K562 (cell line): Measurements from ENCODE around the gene ARHGAP23. TPM values are rescaled to one million over a fixed set of nuclear protein-coding genes. Genes with fewer than 3 reads are reported as not detected.

ENCODE experiments used
- ATAC-seq: fragments of 200-7000 bp; cut with Tn5 transposase; 3 replicates; pipeline ENCODE4 v1.9.1; 2020; ENCODE audit warnings: moderate library complexity
- BruUV-seq: library from RNA; stranded (reverse); fragments of 400-500 nt; replicated peaks from 2 replicates; lab custom pipeline; 2021; lab: Mats Ljungman, UMichigan
- CTCF ChIA-PET: fragments of 300-600 bp; formaldehyde crosslinking; extraction: SDS; loops from one replicate; lab custom pipeline; 2021; ENCODE audit warnings: low intra/inter-chr PET ratio; lab: Yijun Ruan, JAX
- POLR2A ChIA-PET: fragments of 300-600, 350-650 bp; sonication (Branson Sonifier 250); formaldehyde crosslinking; extraction: SDS; loops from one replicate; lab custom pipeline; 2021; ENCODE audit warnings: antibody characterized with exemption, inconsistent platforms; lab: Yijun Ruan, JAX
- DNase-seq, 4 experiments: peaks; one replicate each; pipeline versions ENCODE4 v3.0.0 to v3.0.0-alpha.2; 2011 to 2018; ENCODE audit warnings: low spot score in 3 of 4, mixed read lengths in 3 of 4; ENCODE audit errors: extremely low read depth in 1 of 4
- FAIRE-seq: peaks from 2 replicates; lab custom pipeline; 2011; peaks lifted over from hg19 to GRCh38; lab: Jason Lieb, UNC
- H2AFZ ChIP-seq: 2 replicates; pipeline ENCODE4 v1.6.0; 2011; ENCODE audit warnings: low read depth, low read length, control low read depth, inconsistent platforms
- H3K27ac ChIP-seq: fragments of 200-600 bp; 3 replicates; pipeline ENCODE4 v1.8.0; 2011; ENCODE audit warnings: low read depth, mild to moderate bottlenecking, control low read depth, inconsistent platforms, low read length, moderate library complexity, mixed read lengths; ENCODE audit errors: extremely low read depth
- H3K27me3 ChIP-seq, 2 experiments: fragments of 300-600 bp in 1 of 2; 2 replicates in 1 of 2; 3 replicates in 1 of 2; pipeline versions ENCODE4 v1.6.0 to v1.8.0; 2011; ENCODE audit warnings: inconsistent platforms in 2 of 2, low read length in 2 of 2, mild to moderate bottlenecking in 1 of 2, mixed read lengths in 1 of 2, moderate library complexity in 1 of 2; ENCODE audit not compliant: control insufficient read depth in 2 of 2, insufficient read depth in 2 of 2
- H3K36me3 ChIP-seq: fragments of 300-600 bp; 3 replicates; pipeline ENCODE4 v1.8.0; 2011; ENCODE audit warnings: mild to moderate bottlenecking, low read length, inconsistent platforms; ENCODE audit not compliant: control insufficient read depth, insufficient read depth
- H3K4me1 ChIP-seq, 2 experiments: fragments of 200-600 bp in 1 of 2; replicated peaks in 1 of 2; 2 replicates in 1 of 2; 3 replicates in 1 of 2; pipeline versions ENCODE4 v1.5.1 to v1.8.0; 2011; ENCODE audit warnings: inconsistent platforms in 2 of 2, low read length in 2 of 2, mild to moderate bottlenecking in 1 of 2, mixed read lengths in 1 of 2, moderate library complexity in 1 of 2; ENCODE audit not compliant: control insufficient read depth in 2 of 2, insufficient read depth in 2 of 2
- H3K4me2 ChIP-seq: 2 replicates; pipeline ENCODE4 v1.6.1; 2011; ENCODE audit warnings: low read length, control low read depth, inconsistent platforms, mixed read lengths; ENCODE audit not compliant: insufficient read depth
- H3K4me3 ChIP-seq: fragments of 200-600 bp; sonication (generic), shearing (Covaris generic); 2 replicates; pipeline ENCODE4 v1.5.1; 2016; ENCODE audit warnings: control low read depth, inconsistent platforms
- H3K79me2 ChIP-seq: fragments of 200-600 bp; 3 replicates; pipeline ENCODE4 v1.8.0; 2011; ENCODE audit warnings: low read length, inconsistent platforms; ENCODE audit not compliant: control insufficient read depth, insufficient read depth
- H3K9ac ChIP-seq, 2 experiments: 2 replicates each; pipeline versions ENCODE4 v1.6.0 to v1.6.1; 2011; ENCODE audit warnings: low read depth in 2 of 2, low read length in 2 of 2, control low read depth in 1 of 2, inconsistent platforms in 1 of 2, mild to moderate bottlenecking in 1 of 2, mixed read lengths in 1 of 2; ENCODE audit not compliant: insufficient read depth in 1 of 2
- H3K9me1 ChIP-seq: one replicate; pipeline ENCODE4 v1.6.0; 2011; ENCODE audit warnings: inconsistent platforms, mild to moderate bottlenecking, low read length, moderate library complexity; ENCODE audit not compliant: control insufficient read depth, insufficient read depth
- H3K9me3 ChIP-seq: replicated peaks from 2 replicates; pipeline ENCODE4 v1.5.1; 2011; ENCODE audit warnings: low read depth, low read length, inconsistent platforms; ENCODE audit not compliant: control insufficient read depth, insufficient read depth
- H4K20me1 ChIP-seq: replicated peaks from 2 replicates; pipeline ENCODE4 v1.6.1; 2011; ENCODE audit warnings: low read length, inconsistent platforms, mixed read lengths; ENCODE audit not compliant: control insufficient read depth, insufficient read depth
- CBX5 ChIP-seq: IDR thresholded peaks from 2 replicates; pipeline ENCODE4 v1.6.1; 2014; ENCODE audit warnings: low read depth, borderline replicate concordance
- CCAR2 ChIP-seq: fragments of 200-400 bp; formaldehyde crosslinking; IDR thresholded peaks from 2 replicates; pipeline ENCODE4 v1.6.1; 2017; ENCODE audit warnings: mild to moderate bottlenecking, low read depth, low read length
- TCF3 ChIP-seq: sonication (generic); formaldehyde crosslinking; IDR thresholded peaks from 2 replicates; pipeline ENCODE4 v1.4.0; 2020; ENCODE audit warnings: mild to moderate bottlenecking, missing genetic modification reagents
- ZNF184 ChIP-seq: sonication (generic); formaldehyde crosslinking; IDR thresholded peaks from 2 replicates; pipeline ENCODE4 v1.5.0; 2020; ENCODE audit warnings: missing genetic modification reagents
- ZNF212 ChIP-seq: fragments of 450-650 bp; formaldehyde crosslinking; IDR thresholded peaks from 2 replicates; pipeline ENCODE4 v1.4.0; 2020; ENCODE audit warnings: mild to moderate bottlenecking
- ZNF551 ChIP-seq: fragments of 250-450 bp; sonication (Bioruptor Pico); IDR thresholded peaks from 2 replicates; pipeline ENCODE4 v1.5.0; 2021; ENCODE audit warnings: mild to moderate bottlenecking, moderate library complexity
- ZNF668 ChIP-seq: fragments of 250-450 bp; sonication (Bioruptor Pico); IDR thresholded peaks from 2 replicates; pipeline ENCODE4 v1.8.0; 2022; ENCODE audit warnings: mild to moderate bottlenecking, inconsistent platforms
- ZNF699 ChIP-seq: fragments of 250-450 bp; sonication (Bioruptor Pico); IDR thresholded peaks from 2 replicates; pipeline ENCODE4 v1.8.0; 2021; ENCODE audit warnings: mild to moderate bottlenecking, moderate library complexity; ENCODE audit not compliant: insufficient replicate concordance
- WGBS: fragments of 100-300 bp; shearing (Covaris generic); methylation state at CpG from one replicate; pipeline ENCODE4 v1.1.6; 2016; ENCODE audit warnings: low coverage, mixed read lengths; ENCODE audit not compliant: insufficient coverage; ENCODE audit errors: missing lambda C conversion rate; 5-methylcytosine and 5-hydroxymethylcytosine counted together
- in situ Hi-C: fragments of 300-500 bp; cut with MboI; formaldehyde crosslinking; loops from 4 replicates; pipeline ENCODE4 v1.15.0; 2018; ENCODE audit warnings: inconsistent platforms, mixed read lengths
- intact Hi-C: fragments of 100-400 bp; cut with micrococcal nuclease; formaldehyde crosslinking; loops from 2 replicates; pipeline ENCODE4 v1.14.2; 2022
- polyA plus RNA-seq, 8 experiments: library from polyadenylated mRNA; depleted of rRNA in 4 of 8; stranded (reverse) in 5 of 8; unstranded in 3 of 8; fragments of >200 nt; fragmentation: Nextera tagmentation in 2 of 8; fragmentation: Illumina TruSeq in 1 of 8; extraction: Ambion mirVana in 2 of 8; extraction: Trizol in 1 of 8; gene quantifications; 2 replicates each; pipeline versions ENCODE4 v1.2.1 to v1.2.3, GENCODE V29; 2011 to 2014; ENCODE audit warnings: inconsistent platforms in 1 of 8, missing spikeins in 1 of 8
- total RNA-seq, 7 experiments: library from RNA; depleted of rRNA in 6 of 7; stranded (reverse); fragments of >200 nt in 6 of 7; fragmentation: Illumina TruSeq in 2 of 7; extraction: Trizol in 2 of 7; gene quantifications; 2 replicates each; pipeline versions ENCODE4 v1.2.1 to v1.2.3, GENCODE V29; 2011 to 2021; ENCODE audit warnings: low replicate concordance in 1 of 7
- TF ChIP-seq, protein P1 (sequence below): fragments of 450-650 bp; formaldehyde crosslinking; IDR thresholded peaks from 2 replicates; pipeline ENCODE4 v1.4.0; 2020; ENCODE audit warnings: mild to moderate bottlenecking, mixed read lengths

ARHGAP23 gene
- total and polyA plus RNA-seq, 9 of the 15 experiments (the other 6 are each of a cell fraction or from before 2014, with no cell fraction given), result 0.01 to 2.7 (median 0.70) TPM

DNA sequence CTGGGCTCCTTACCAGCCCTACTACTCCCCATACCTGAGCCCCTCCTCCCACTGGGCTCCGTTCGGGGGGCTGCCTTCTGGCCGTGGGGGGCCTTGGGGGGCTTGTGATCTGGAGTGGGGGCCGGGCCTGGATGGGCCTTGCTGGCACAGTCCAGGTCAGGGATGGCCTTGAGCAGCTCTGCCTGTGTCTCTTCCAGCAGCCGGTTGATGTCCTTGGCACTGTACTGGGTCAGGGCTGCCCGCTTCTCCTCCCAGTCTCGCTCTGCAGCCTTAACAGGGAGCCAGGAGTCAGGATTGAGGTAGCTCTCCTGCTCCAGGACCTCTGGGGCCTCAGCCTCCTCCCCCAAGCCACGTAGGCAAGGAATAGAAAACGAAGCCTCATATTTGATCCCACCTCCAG, 122.9 kb downstream of the ARHGAP23 start:
- no peak for FAIRE-seq
- intact Hi-C loops, result no loop called here
- no peak for TF ChIP-seq ZNF184 (CRISPR knock-in tag)
- no peak for TF ChIP-seq CCAR2
- TF ChIP-seq ZNF699 (CRISPR knock-in tag), result no peak
- TF ChIP-seq CBX5, result no peak
- TF ChIP-seq ZNF668 (CRISPR knock-in tag), result no peak
- TF ChIP-seq TCF3, result no peak
- no peak overlapping the region for H3K9ac ChIP-seq
- in situ Hi-C loops, result no loop called here
- peaks cover 36 to 75% of the 10 kb centered on the region in 2 experiments for H3K27me3 ChIP-seq
- H3K9me3 ChIP-seq, result no peaks in the 10 kb centered on the region
- CTCF ChIA-PET, result no interaction called here
- no peak for ATAC-seq
- no peaks in the 10 kb centered on the region for H3K9me1 ChIP-seq
- H3K27ac ChIP-seq, result no peak overlapping the region
- no peaks in the 10 kb centered on the region for H3K79me2 ChIP-seq
- BruUV-seq, result no TSS peak
- H3K4me1 ChIP-seq, result peaks cover 0 to 13% of the 10 kb centered on the region in 2 experiments; a peak in 2 of 5 replicates
- peaks cover 13% of the 10 kb centered on the region; the same call in 1 of the 2 replicates for H4K20me1 ChIP-seq
- no peak for DNase-seq
- no peak overlapping the region for H2AFZ ChIP-seq
- 4% methylated on average over 7 of the region's 9 CpGs for WGBS
- H3K4me3 ChIP-seq, result no peak overlapping the region
- POLR2A ChIA-PET, result interaction anchor here (0.6 to 1.2 kb wide), 2 partner anchors 16 to 93 kb away, joined by 3 to 4 read pairs; no protein-coding TSS in a partner anchor
- H3K36me3 ChIP-seq, result no peaks in the 10 kb centered on the region
- H3K4me2 ChIP-seq, result no peak overlapping the region

DNA sequence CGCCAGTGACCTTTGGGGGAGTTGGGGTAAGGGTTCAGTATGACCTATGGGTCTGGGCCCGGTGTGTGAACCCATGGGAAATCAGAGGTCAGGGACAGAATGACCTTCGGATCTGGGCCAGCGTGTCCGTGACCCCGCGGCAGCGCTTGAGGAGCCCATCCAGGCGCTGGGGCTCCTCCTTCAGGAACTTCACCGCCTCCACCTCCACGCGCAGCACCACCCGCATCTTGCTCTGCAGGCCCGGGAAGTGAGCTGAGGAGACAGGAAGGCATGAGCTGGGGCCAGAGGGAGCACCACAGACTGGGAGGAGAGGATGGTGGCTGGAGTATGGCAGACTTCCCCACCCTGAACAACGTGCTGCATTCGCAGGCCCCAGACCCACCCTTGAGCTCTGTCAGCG, 124.1 kb downstream of the ARHGAP23 start:
- peak overlapping the region in 1 of 2 experiments; percentile 43; a peak in 1 of 4 replicates for H3K9ac ChIP-seq
- intact Hi-C loops, result no loop called here
- no peaks in the 10 kb centered on the region for H3K79me2 ChIP-seq
- no peak for ATAC-seq
- POLR2A ChIA-PET, result interaction anchor here (0.7 kb wide), 1 partner anchor 15 kb away, joined by 3 read pairs; no protein-coding TSS in a partner anchor
- DNase-seq, result no peak
- peaks cover 12% of the 10 kb centered on the region; the same call in 1 of the 2 replicates for H4K20me1 ChIP-seq
- H3K4me1 ChIP-seq, result peaks cover 3 to 13% of the 10 kb centered on the region in 2 experiments; a peak in 3 of 5 replicates
- no peak for FAIRE-seq
- H3K27me3 ChIP-seq, result peaks cover 32 to 64% of the 10 kb centered on the region in 2 experiments; a peak in 4 of 5 replicates
- no peak for TF ChIP-seq ZNF551
- TF ChIP-seq, protein P1, sequence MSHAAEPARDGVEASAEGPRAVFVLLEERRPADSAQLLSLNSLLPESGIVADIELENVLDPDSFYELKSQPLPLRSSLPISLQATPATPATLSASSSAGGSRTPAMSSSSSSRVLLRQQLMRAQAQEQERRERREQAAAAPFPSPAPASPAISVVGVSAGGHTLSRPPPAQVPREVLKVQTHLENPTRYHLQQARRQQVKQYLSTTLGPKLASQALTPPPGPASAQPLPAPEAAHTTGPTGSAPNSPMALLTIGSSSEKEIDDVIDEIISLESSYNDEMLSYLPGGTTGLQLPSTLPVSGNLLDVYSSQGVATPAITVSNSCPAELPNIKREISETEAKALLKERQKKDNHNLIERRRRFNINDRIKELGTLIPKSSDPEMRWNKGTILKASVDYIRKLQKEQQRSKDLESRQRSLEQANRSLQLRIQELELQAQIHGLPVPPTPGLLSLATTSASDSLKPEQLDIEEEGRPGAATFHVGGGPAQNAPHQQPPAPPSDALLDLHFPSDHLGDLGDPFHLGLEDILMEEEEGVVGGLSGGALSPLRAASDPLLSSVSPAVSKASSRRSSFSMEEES (CRISPR knock-in tag), result no peak
- no peak for TF ChIP-seq ZNF212 (CRISPR knock-in tag)
- TF ChIP-seq, all 486 proteins: peak for 0
- 6% methylated on average over 17 of the region's 17 CpGs for WGBS
- Histone ChIP-seq H3K4me3 (no peak overlapping the region), H3K4me2 (no peak overlapping the region), H3K9me1 (no peaks in the 10 kb centered on the region), H2AFZ (no peak overlapping the region), H3K9me3 (no peaks in the 10 kb centered on the region), H3K36me3 (no peaks in the 10 kb centered on the region), H3K27ac (no peak overlapping the region)
- no TSS peak for BruUV-seq
- CTCF ChIA-PET, result no interaction called here
- in situ Hi-C loops, result no loop called here
